Prostate gland (tissue), 2 donors: ENCODE results near the gene BICC1.

Source experiments
- CTCF ChIP-seq, 4 experiments: fragments of 200-600 bp in 2 of 4; fragments of 450-650 bp in 2 of 4; sonication (generic) in 2 of 4; IDR thresholded peaks; 1 replicate in 3 of 4; 2 replicates in 1 of 4; pipeline ENCODE4 v1.5.1; 2016 to 2019; ENCODE audit warnings: antibody characterized with exemption in 4 of 4, mild to moderate bottlenecking in 2 of 4, moderate library complexity in 2 of 4
- POLR2AphosphoS5 ChIP-seq: sonication (generic); formaldehyde crosslinking; IDR thresholded peaks from one replicate; pipeline ENCODE4 v1.6.1; 2017; ENCODE audit warnings: antibody characterized with exemption

DNA sequence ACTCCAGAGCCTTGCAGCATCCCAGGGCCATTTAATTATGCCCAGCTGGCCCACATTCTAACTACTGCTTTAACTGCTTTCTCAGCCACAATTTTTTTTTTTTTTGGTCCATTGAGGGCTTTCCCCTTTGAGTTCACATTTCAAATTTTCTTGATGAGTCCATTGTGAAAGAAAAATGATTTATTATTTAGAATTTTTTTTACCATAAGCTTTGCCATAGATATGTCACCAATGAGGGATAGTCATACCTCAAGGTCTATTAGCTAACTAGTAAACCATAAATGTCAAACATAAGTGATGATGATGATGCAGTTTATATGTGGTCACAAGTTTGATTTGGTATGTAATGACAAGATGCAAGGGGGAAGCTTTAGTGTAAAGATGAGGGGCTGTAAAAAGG is 282.9 kb downstream of the BICC1 start:
- TF ChIP-seq CTCF (IDR thresholded peaks at IDR 0.05) (no peak), POLR2AphosphoS5 (no peak)
